Measurements from ENCODE around the gene AGMO. TPM values are rescaled to one million over a fixed set of nuclear protein-coding genes. Genes with fewer than 3 reads are reported as not detected.

Gene AGMO
- polyA plus RNA-seq, 1 donor from 2014 or later, result not detected

GRCh38 chr7:15461576-15461975 is 100.2 kb downstream of the AGMO start:
- Histone ChIP-seq H3K4me2 (ENCODE audit: low read length) (no peak overlapping the region), H2AFZ (ENCODE audit: low read depth, low read length) (no peak overlapping the region), H3K79me2 (replicated peaks; ENCODE audit: insufficient read depth, low read length) (no peaks in the 10 kb centered on the region), H3K27me3 (ENCODE audit: insufficient read depth, low read depth, low read length) (no peaks in the 10 kb centered on the region), H3K36me3 (ENCODE audit: insufficient read depth, low read length) (no peaks in the 10 kb centered on the region), H3K9me3 (ENCODE audit: low read length) (no peaks in the 10 kb centered on the region), H3K9me2 (ENCODE audit: insufficient read depth, low read length) (no peaks in the 10 kb centered on the region), H3K9ac (ENCODE audit: low read length) (no peak overlapping the region), H3K4me3 (ENCODE audit: low read length) (no peak overlapping the region), H4K20me1 (ENCODE audit: insufficient read depth) (no peaks in the 10 kb centered on the region), H3K27ac (ENCODE audit: low read length) (no peak overlapping the region), H3F3A (ENCODE audit: insufficient read depth, low read length, poor library complexity, severe bottlenecking) (no peaks in the 10 kb centered on the region)
- TF ChIP-seq TAF1 (IDR thresholded peaks at IDR 0.05; ENCODE audit: low read depth) (no peak), POLR2AphosphoS5 (IDR thresholded peaks at IDR 0.05) (no peak), REST (IDR thresholded peaks at IDR 0.05; ENCODE audit: borderline replicate concordance) (no peak), CTCF (IDR thresholded peaks at IDR 0.05; ENCODE audit: poor library complexity, severe bottlenecking) (no peak), EP300 (conservative IDR thresholded peaks at IDR 0.05; ENCODE audit: poor library complexity, severe bottlenecking) (no peak), EZH2 (IDR thresholded peaks at IDR 0.05; ENCODE audit: borderline replicate concordance, insufficient read depth, low read length, poor library complexity, severe bottlenecking) (no peak), SMC3 (conservative IDR thresholded peaks at IDR 0.05; ENCODE audit: poor library complexity) (no peak), MXI1 (conservative IDR thresholded peaks at IDR 0.05; ENCODE audit: poor library complexity, severe bottlenecking) (no peak), RAD21 (conservative IDR thresholded peaks at IDR 0.05) (no peak)

GRCh38 chr7:15459018-15459615 is 102.7 kb downstream of the AGMO start:
- Histone ChIP-seq H3K27ac (ENCODE audit: low read length) (no peak overlapping the region), H3K36me3 (ENCODE audit: insufficient read depth, low read length) (no peaks in the 10 kb centered on the region), H3K79me2 (replicated peaks; ENCODE audit: insufficient read depth, low read length) (no peaks in the 10 kb centered on the region), H3K4me3 (ENCODE audit: low read length) (no peak overlapping the region), H3K4me2 (ENCODE audit: low read length) (no peak overlapping the region), H2AFZ (ENCODE audit: low read depth, low read length) (no peak overlapping the region), H3K27me3 (ENCODE audit: insufficient read depth, low read depth, low read length) (no peaks in the 10 kb centered on the region), H3K9ac (ENCODE audit: low read length) (no peak overlapping the region), H3K9me3 (ENCODE audit: low read length) (no peaks in the 10 kb centered on the region), H3K9me2 (ENCODE audit: insufficient read depth, low read length) (no peaks in the 10 kb centered on the region), H3F3A (ENCODE audit: insufficient read depth, low read length, poor library complexity, severe bottlenecking) (no peaks in the 10 kb centered on the region), H4K20me1 (ENCODE audit: insufficient read depth) (no peaks in the 10 kb centered on the region)
- TF ChIP-seq TAF1 (IDR thresholded peaks at IDR 0.05; ENCODE audit: low read depth), result no peak
- TF ChIP-seq EZH2 (IDR thresholded peaks at IDR 0.05; ENCODE audit: borderline replicate concordance, insufficient read depth, low read length, poor library complexity, severe bottlenecking), result no peak
- TF ChIP-seq REST (IDR thresholded peaks at IDR 0.05; ENCODE audit: borderline replicate concordance), result no peak
- TF ChIP-seq EP300 (conservative IDR thresholded peaks at IDR 0.05; ENCODE audit: poor library complexity, severe bottlenecking), result no peak
- no peak for TF ChIP-seq POLR2AphosphoS5 (IDR thresholded peaks at IDR 0.05)
- TF ChIP-seq SMC3 (conservative IDR thresholded peaks at IDR 0.05; ENCODE audit: poor library complexity), result no peak

Data from neural cell (in vitro differentiated cells).